Stimulated activated CD4-positive, alpha-beta T cell treated with anti-CD3 and anti-CD28 coated beads, Interleukin-2, amount 100 ng/mL, for 48 hours (primary cell): ENCODE measurements around the gene SULT1A1.
"Not testable (repeated sequence)": the region's sequence is repeated elsewhere in the genome, so short reads cannot be mapped to it uniquely, and the experiment has no call there.

Experiments used
- DNase-seq, 2 donors: peaks; one replicate each; pipeline ENCODE4 v3.0.0-alpha.2; 2020

Gene SULT1A1

GRCh38 chr16:28609631-28610594, at the start of gene SULT1A1:
TSS of gene SULT1A1 (minus strand) at chr16:28610044. CDS start at chr16:28608855, 1,189 bp downstream.
- no peak for DNase-seq

GRCh38 chr16:28639959-28640358, 30.1 kb upstream of the SULT1A1 start:
- not testable (repeated sequence) for DNase-seq

GRCh38 chr16:28638359-28638758, 28.5 kb upstream of the SULT1A1 start:
- not testable (repeated sequence) for DNase-seq

- not testable (repeated sequence) for DNase-seq
Measured at GRCh38 chr16:28637765-28638164, 27.9 kb upstream of the SULT1A1 start, which contains the start of gene NPIPB8. TSS of gene NPIPB8 (plus strand) at chr16:28638065. CDS start at chr16:28638361, 296 bp downstream.

- DNase-seq, result not testable (repeated sequence)
Measured at GRCh38 chr16:28636093-28636823, 26.4 kb upstream of the SULT1A1 start.

GRCh38 chr16:28630905-28631304, 21.1 kb upstream of the SULT1A1 start:
- DNase-seq, result not testable (repeated sequence)

- DNase-seq, result peak; percentile 52 to 61
Measured at GRCh38 chr16:28623172-28623711, 13.4 kb upstream of the SULT1A1 start.

- DNase-seq, result not testable (repeated sequence)
Measured at GRCh38 chr16:28622532-28623171, 12.8 kb upstream of the SULT1A1 start.

- DNase-seq, result no peak
Measured at GRCh38 chr16:28621481-28622155, 11.8 kb upstream of the SULT1A1 start.

- not testable (repeated sequence) for DNase-seq
Measured at GRCh38 chr16:28620316-28620715, 10.5 kb upstream of the SULT1A1 start.

GRCh38 chr16:28617874-28618273, 8.0 kb upstream of the SULT1A1 start:
- DNase-seq, result no peak

- DNase-seq, result no peak
Measured at GRCh38 chr16:28616636-28617035, 6.8 kb upstream of the SULT1A1 start.

- DNase-seq, result not testable (repeated sequence)
Measured at GRCh38 chr16:28616224-28616577, 6.4 kb upstream of the SULT1A1 start.

GRCh38 chr16:28615486-28616223, 5.8 kb upstream of the SULT1A1 start:
- not testable (repeated sequence) for DNase-seq

- DNase-seq, result not testable (repeated sequence)
Measured at GRCh38 chr16:28614561-28614960, 4.7 kb upstream of the SULT1A1 start.

GRCh38 chr16:28613912-28614311, 4.1 kb upstream of the SULT1A1 start:
- not testable (repeated sequence) for DNase-seq

GRCh38 chr16:28612359-28613280, 2.8 kb upstream of the SULT1A1 start:
- DNase-seq, result not testable (repeated sequence)

GRCh38 chr16:28610595-28611191, 849 bp upstream of the SULT1A1 start:
- DNase-seq, result no peak

- not testable (repeated sequence) for DNase-seq
Measured at GRCh38 chr16:28608867-28609596, 812 bp downstream of the SULT1A1 start.
